HG02571 (cell line): ENCODE measurements around the gene CCDC43.
"Not testable (repeated sequence)": the region's sequence is repeated elsewhere in the genome, so short reads cannot be mapped to it uniquely, and the experiment has no call there.

Experiments
- ATAC-seq: cut with Tn5 transposase; IDR thresholded peaks from one replicate; pipeline ENCODE4 v1.9.1; 2021; ENCODE audit warnings: mild to moderate bottlenecking, moderate library complexity; ENCODE audit not compliant: unreplicated experiment

Gene CCDC43

GRCh38 chr17:44689477-44690217 is at the start of gene CCDC43:
CCDC43 (minus strand) TSS chr17:44689776; CDS start chr17:44689753, 23 bp downstream.
- peak; percentile 75 for ATAC-seq

- no peak for ATAC-seq
Observed at GRCh38 chr17:44738214-44738906, 48.8 kb upstream of the CCDC43 start.

GRCh38 chr17:44736551-44737240 is 47.1 kb upstream of the CCDC43 start:
- ATAC-seq = no peak

GRCh38 chr17:44734272-44734671 is 44.7 kb upstream of the CCDC43 start:
- no peak for ATAC-seq

- ATAC-seq = no peak
Observed at GRCh38 chr17:44733753-44734152, 44.2 kb upstream of the CCDC43 start.

- ATAC-seq = not testable (repeated sequence)
Observed at GRCh38 chr17:44726121-44726520, 36.5 kb upstream of the CCDC43 start.

GRCh38 chr17:44722254-44722653 is 32.7 kb upstream of the CCDC43 start:
- no peak for ATAC-seq

- no peak for ATAC-seq
Observed at GRCh38 chr17:44719444-44719843, 29.9 kb upstream of the CCDC43 start.

- no peak for ATAC-seq
Observed at GRCh38 chr17:44708401-44709263, 19.1 kb upstream of the CCDC43 start, which contains the start of gene DBF4B. DBF4B (plus strand) TSS chr17:44708665; CDS start chr17:44708821, 156 bp downstream.

GRCh38 chr17:44707755-44708400 is 18.3 kb upstream of the CCDC43 start:
- ATAC-seq = no peak

GRCh38 chr17:44700288-44700687 is 10.7 kb upstream of the CCDC43 start:
- ATAC-seq = not testable (repeated sequence)

GRCh38 chr17:44693609-44694008 is 4.0 kb upstream of the CCDC43 start:
- ATAC-seq = no peak

- not testable (repeated sequence) for ATAC-seq
Observed at GRCh38 chr17:44690746-44691306, 1.2 kb upstream of the CCDC43 start.

GRCh38 chr17:44688675-44689476 is 700 bp downstream of the CCDC43 start:
- ATAC-seq = no peak

- ATAC-seq = no peak
Observed at GRCh38 chr17:44688200-44688599, 1.4 kb downstream of the CCDC43 start.

- ATAC-seq = no peak
Observed at GRCh38 chr17:44687756-44688155, 1.8 kb downstream of the CCDC43 start.

GRCh38 chr17:44683303-44683702 is 6.3 kb downstream of the CCDC43 start:
- not testable (repeated sequence) for ATAC-seq

- ATAC-seq = no peak
Observed at GRCh38 chr17:44677136-44677535, 12.4 kb downstream of the CCDC43 start.

- no peak for ATAC-seq
Observed at GRCh38 chr17:44673893-44674292, 15.7 kb downstream of the CCDC43 start.
